Stomach (tissue), 9 donors: ENCODE results near the gene KCNAB2. TPM values are rescaled to one million over a fixed set of nuclear protein-coding genes. Genes with fewer than 3 reads are reported as not detected.

ENCODE experiments used
- DNase-seq, 2 donors: peaks; one replicate each; pipeline versions ENCODE4 v3.0.0 to v3.0.0-alpha.2; 2013 to 2019
- H3K27ac ChIP-seq, 5 donors: fragments of 200-600 bp in 4 of 5; sonication (generic) in 4 of 5; one replicate each; pipeline ENCODE4 v1.5.1; 2013 to 2019; ENCODE audit warnings: mild to moderate bottlenecking in 1 of 5, moderate library complexity in 1 of 5
- H3K27me3 ChIP-seq, 3 donors: fragments of 200-600 bp; sonication (generic); one replicate each; pipeline ENCODE4 v1.5.1; 2017 to 2019; ENCODE audit warnings: mixed run types in 1 of 3
- H3K36me3 ChIP-seq, 4 donors: fragments of 200-600 bp; sonication (generic); 1 replicate in 3 of 4; 2 replicates in 1 of 4; pipeline ENCODE4 v1.5.1; 2016 to 2019
- H3K4me1 ChIP-seq, 4 donors: fragments of 200-600 bp; sonication (generic); one replicate each; pipeline ENCODE4 v1.5.1; 2016 to 2019
- H3K4me3 ChIP-seq, 4 donors: fragments of 200-600 bp; sonication (generic) in 3 of 4; one replicate each; pipeline ENCODE4 v1.5.1; 2016 to 2019; ENCODE audit warnings: mild to moderate bottlenecking in 1 of 4
- H3K9me3 ChIP-seq, 4 donors: fragments of 200-600 bp; sonication (generic); one replicate each; pipeline ENCODE4 v1.5.1; 2016 to 2019
- EP300 ChIP-seq: sonication (generic); formaldehyde crosslinking; IDR thresholded peaks from one replicate; pipeline ENCODE4 v1.6.1; 2017; ENCODE audit warnings: antibody characterized with exemption
- POLR2A ChIP-seq, 4 donors: fragments of 450-650 bp; IDR thresholded peaks; one replicate each; pipeline ENCODE4 v1.6.1; 2016; ENCODE audit warnings: antibody characterized with exemption in 4 of 4, control low read depth in 2 of 4, mild to moderate bottlenecking in 1 of 4, moderate library complexity in 1 of 4
- POLR2AphosphoS5 ChIP-seq, 3 donors: sonication (generic); formaldehyde crosslinking; IDR thresholded peaks; one replicate each; pipeline ENCODE4 v1.6.1; 2016; ENCODE audit warnings: antibody characterized with exemption in 3 of 3
- WGBS, 5 donors: extraction: QIAGEN DNeasy Blood & Tissue Kit in 3 of 5; methylation state at CpG; one replicate each; pipeline versions ENCODE4 v1.1.5 to v1.1.7; 2013 to 2018; 5-methylcytosine and 5-hydroxymethylcytosine counted together
- intact Hi-C: fragments of 100-400 bp; cut with DNase I; formaldehyde crosslinking; loops from one replicate; pipeline ENCODE4 v1.15.1; 2023; ENCODE audit warnings: low total_unique reads
- polyA plus RNA-seq, 3 donors: library from polyadenylated mRNA; stranded (reverse); fragments of 200-250 nt; gene quantifications; one replicate each; pipeline ENCODE4 v1.2.3, GENCODE V29; 2013
- total RNA-seq, 5 donors: library from RNA; depleted of rRNA; stranded (reverse); fragments of >200 nt; gene quantifications; one replicate each; pipeline versions ENCODE4 v1.1.0 to v1.2.3, GENCODE V29; 2014 to 2016
- TF ChIP-seq, protein P1 (sequence below), 7 experiments: fragments of 450-650 bp in 4 of 7; fragments of 200-600 bp in 3 of 7; sonication (generic) in 3 of 7; IDR thresholded peaks; one replicate each; pipeline ENCODE4 v1.5.1; 2016 to 2019; ENCODE audit warnings: antibody characterized with exemption in 7 of 7, control low read depth in 2 of 7, mild to moderate bottlenecking in 1 of 7
- donor health status: healthy with polysubstance abuse.
- donor health status: Bipolar disorder and iron deficiency.
- donor health status: healthy.

Gene KCNAB2
- total and polyA plus RNA-seq, 8 donors: 0.29 to 39.1 (median 3.3) TPM

DNA sequence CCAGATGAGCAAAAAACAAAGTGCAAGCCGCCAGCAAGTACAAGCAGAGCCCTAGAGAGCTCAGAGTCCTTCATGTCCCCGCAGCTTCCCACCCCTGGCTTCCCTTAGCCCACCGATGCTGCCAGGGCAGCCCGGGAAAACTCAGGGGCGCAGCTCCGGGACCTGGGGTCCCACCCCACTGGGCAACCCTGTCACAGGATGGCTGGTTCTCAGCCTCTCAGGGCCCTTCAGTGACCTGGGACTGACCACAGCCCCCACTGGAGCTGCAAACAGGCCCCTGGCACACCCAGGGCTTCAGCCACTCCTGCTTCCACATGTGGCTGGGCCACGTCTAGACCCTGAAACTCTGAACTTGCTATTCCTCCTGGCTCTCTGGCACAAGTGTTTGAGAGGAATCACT is 84.9 kb downstream of the KCNAB2 start:
- H3K9me3 ChIP-seq: peaks cover 0 to 11% (median 8%) of the 10 kb centered on the region in 4 donors
- peaks cover 6 to 12% (median 9%) of the 10 kb centered on the region in 4 donors for H3K4me1 ChIP-seq
- no peaks in the 10 kb centered on the region for H3K36me3 ChIP-seq
- 70 to 85% (median 77%) methylated on average over 6 to 7 of the region's 7 CpGs for WGBS, 5 donors
- H3K27ac ChIP-seq: no peak overlapping the region
- peaks cover 0 to 24% (median 6%) of the 10 kb centered on the region in 3 donors for H3K27me3 ChIP-seq
- no peak overlapping the region for H3K4me3 ChIP-seq
- no peak for TF ChIP-seq POLR2AphosphoS5 (IDR thresholded peaks at IDR 0.05)
- no peak for TF ChIP-seq EP300
- TF ChIP-seq, protein P1, sequence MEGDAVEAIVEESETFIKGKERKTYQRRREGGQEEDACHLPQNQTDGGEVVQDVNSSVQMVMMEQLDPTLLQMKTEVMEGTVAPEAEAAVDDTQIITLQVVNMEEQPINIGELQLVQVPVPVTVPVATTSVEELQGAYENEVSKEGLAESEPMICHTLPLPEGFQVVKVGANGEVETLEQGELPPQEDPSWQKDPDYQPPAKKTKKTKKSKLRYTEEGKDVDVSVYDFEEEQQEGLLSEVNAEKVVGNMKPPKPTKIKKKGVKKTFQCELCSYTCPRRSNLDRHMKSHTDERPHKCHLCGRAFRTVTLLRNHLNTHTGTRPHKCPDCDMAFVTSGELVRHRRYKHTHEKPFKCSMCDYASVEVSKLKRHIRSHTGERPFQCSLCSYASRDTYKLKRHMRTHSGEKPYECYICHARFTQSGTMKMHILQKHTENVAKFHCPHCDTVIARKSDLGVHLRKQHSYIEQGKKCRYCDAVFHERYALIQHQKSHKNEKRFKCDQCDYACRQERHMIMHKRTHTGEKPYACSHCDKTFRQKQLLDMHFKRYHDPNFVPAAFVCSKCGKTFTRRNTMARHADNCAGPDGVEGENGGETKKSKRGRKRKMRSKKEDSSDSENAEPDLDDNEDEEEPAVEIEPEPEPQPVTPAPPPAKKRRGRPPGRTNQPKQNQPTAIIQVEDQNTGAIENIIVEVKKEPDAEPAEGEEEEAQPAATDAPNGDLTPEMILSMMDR (IDR thresholded peaks at IDR 0.05): no peak
- TF ChIP-seq POLR2A (IDR thresholded peaks at IDR 0.05): no peak
- DNase-seq: no peak
- intact Hi-C loops: no loop called here

DNA sequence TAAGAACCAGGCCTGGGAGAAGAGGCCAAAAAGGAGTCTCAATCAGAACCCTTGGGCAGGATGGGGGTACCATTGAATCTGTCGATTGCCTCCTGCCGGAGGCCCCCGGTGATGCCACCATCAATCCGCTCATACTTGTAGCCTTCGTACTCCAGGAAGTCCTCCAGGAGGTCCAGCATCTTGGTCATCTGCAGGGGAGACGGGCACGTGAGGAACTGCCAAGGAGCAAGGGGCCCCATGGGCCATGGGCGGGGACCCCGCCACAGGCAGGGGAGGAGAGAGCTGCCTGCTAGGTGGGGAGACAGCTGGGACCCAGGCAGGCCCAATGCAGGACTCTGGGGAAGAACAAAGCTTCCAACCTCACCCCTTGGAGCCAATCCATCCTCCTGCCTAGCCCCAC is 85.9 kb downstream of the KCNAB2 start:
- no peak overlapping the region for H3K4me3 ChIP-seq
- WGBS, 5 donors: 84 to 91% (median 90%) methylated on average over 9 of the region's 9 CpGs
- H3K36me3 ChIP-seq: no peaks in the 10 kb centered on the region
- intact Hi-C loops: no loop called here
- TF ChIP-seq, protein P1 (IDR thresholded peaks at IDR 0.05): no peak
- TF ChIP-seq EP300: no peak
- TF ChIP-seq POLR2A (IDR thresholded peaks at IDR 0.05): no peak
- no peak for TF ChIP-seq POLR2AphosphoS5 (IDR thresholded peaks at IDR 0.05)
- peaks cover 6 to 12% (median 9%) of the 10 kb centered on the region in 4 donors for H3K4me1 ChIP-seq
- H3K9me3 ChIP-seq: peaks cover 0 to 11% (median 8%) of the 10 kb centered on the region in 4 donors
- no peak for DNase-seq
- H3K27me3 ChIP-seq: peaks cover 0 to 14% (median 3%) of the 10 kb centered on the region in 3 donors
- no peak overlapping the region for H3K27ac ChIP-seq

DNA sequence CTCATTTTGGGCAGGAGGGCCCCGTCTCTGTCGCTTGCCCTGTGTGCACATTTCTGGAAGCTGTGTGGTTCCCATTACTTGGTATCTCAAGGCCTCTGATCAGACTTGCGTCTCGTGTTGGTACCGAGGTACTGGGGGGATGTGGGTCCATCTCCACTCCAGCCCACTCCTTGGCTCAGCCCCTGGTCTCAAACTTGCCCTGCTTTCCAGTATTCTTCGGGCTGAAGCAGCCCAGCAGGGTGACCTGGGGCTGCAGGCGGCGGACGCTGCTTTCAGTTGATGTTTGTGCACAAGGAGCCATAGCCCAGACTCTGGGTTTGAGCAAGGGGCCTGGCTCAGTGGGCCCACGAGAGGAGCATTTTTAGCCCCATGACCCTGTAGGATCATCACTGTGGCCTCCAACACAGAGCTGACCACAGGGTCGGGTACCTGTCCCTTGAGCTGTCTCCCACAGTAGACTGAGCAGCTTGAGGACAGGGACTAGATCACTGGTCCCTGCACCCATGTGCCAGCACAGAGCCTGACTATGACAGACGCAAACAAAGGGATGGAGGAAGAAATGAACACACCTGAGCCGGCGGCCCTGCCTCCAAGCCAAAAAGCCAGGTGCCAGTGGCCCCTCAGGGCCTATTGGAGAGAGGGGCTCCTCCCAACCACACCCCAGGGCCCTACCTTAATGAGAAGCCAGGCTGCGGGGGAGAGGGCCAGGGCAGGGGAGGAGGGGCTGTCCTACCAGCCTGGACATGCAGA is 87.6 kb downstream of the KCNAB2 start:
- Histone ChIP-seq H3K36me3 (no peaks in the 10 kb centered on the region), H3K4me3 (no peak overlapping the region), H3K9me3 (peaks cover 0 to 11% (median 8%) of the 10 kb centered on the region in 4 donors), H3K27ac (no peak overlapping the region), H3K27me3 (no peaks in the 10 kb centered on the region), H3K4me1 (no peaks in the 10 kb centered on the region)
- TF ChIP-seq, protein P1 (IDR thresholded peaks at IDR 0.05): no peak
- TF ChIP-seq POLR2AphosphoS5 (IDR thresholded peaks at IDR 0.05) (no peak), POLR2A (IDR thresholded peaks at IDR 0.05) (no peak), EP300 (no peak)
- intact Hi-C loops: no loop called here
- WGBS, 5 donors: 72 to 86% (median 83%) methylated on average over 13 to 15 of the region's 15 CpGs
- no peak for DNase-seq

DNA sequence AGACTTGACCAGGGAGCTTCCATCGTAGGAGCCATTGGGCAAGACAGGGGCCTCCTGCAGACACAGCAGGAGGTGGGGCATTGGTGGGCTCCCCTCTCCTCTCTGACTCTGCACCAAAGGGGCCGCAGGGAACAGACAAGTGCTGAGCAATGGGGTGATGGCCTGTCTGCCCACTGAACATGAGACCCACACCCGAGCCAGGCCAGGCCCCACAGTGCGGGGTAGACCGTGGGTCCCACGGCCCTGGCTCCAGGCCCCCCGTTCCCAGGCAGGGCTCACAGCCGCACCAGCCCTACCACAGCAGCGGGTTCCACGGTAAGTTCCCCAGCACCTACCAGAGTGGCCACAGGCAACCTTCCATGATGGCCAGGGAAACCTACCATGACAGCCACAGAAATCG is 88.5 kb downstream of the KCNAB2 start:
- no peak overlapping the region for H3K4me3 ChIP-seq
- intact Hi-C loops: no loop called here
- no peaks in the 10 kb centered on the region for H3K27me3 ChIP-seq
- H3K36me3 ChIP-seq: no peaks in the 10 kb centered on the region
- no peak for TF ChIP-seq POLR2AphosphoS5 (IDR thresholded peaks at IDR 0.05)
- no peak for TF ChIP-seq EP300
- TF ChIP-seq POLR2A (IDR thresholded peaks at IDR 0.05): no peak
- TF ChIP-seq, protein P1 (IDR thresholded peaks at IDR 0.05): no peak
- WGBS, 5 donors: 83 to 96% (median 93%) methylated on average over 1 to 11 of the region's 11 CpGs
- H3K4me1 ChIP-seq: no peaks in the 10 kb centered on the region
- peaks cover 0 to 11% (median 8%) of the 10 kb centered on the region in 4 donors for H3K9me3 ChIP-seq
- H3K27ac ChIP-seq: no peak overlapping the region
- DNase-seq: no peak
